Transverse colon (tissue), 4 donors: ENCODE data around the gene ENAH. TPM values are rescaled to one million over a fixed set of nuclear protein-coding genes. Genes with fewer than 3 reads are reported as not detected.
"Not testable (repeated sequence)": the region's sequence is repeated elsewhere in the genome, so short reads cannot be mapped to it uniquely, and the experiment has no call there.

Experiments used
- DNase-seq: peaks from one replicate; pipeline ENCODE4 v3.0.0-alpha.2; 2019
- H3K27ac ChIP-seq, 4 donors: fragments of 200-600 bp; sonication (generic); 2 replicates each; pipeline ENCODE4 v1.5.1; 2016 to 2018; ENCODE audit warnings: inconsistent platforms in 4 of 4
- H3K27me3 ChIP-seq: fragments of 200-600 bp; sonication (generic); 2 replicates; pipeline ENCODE4 v1.5.1; 2017; ENCODE audit warnings: inconsistent platforms
- H3K36me3 ChIP-seq, 4 donors: fragments of 200-600 bp; sonication (generic); 2 replicates each; pipeline ENCODE4 v1.5.1; 2017 to 2019; ENCODE audit warnings: inconsistent platforms in 4 of 4
- H3K4me1 ChIP-seq, 4 donors: fragments of 200-600 bp; sonication (generic); 2 replicates each; pipeline ENCODE4 v1.5.1; 2017 to 2020; ENCODE audit warnings: inconsistent platforms in 4 of 4
- H3K4me3 ChIP-seq, 4 donors: fragments of 200-600 bp; sonication (generic); 1 replicate in 1 of 4; 2 replicates in 3 of 4; pipeline versions ENCODE4 v1.5.1 to v1.6.1; 2017 to 2019; ENCODE audit warnings: inconsistent platforms in 4 of 4
- H3K9me3 ChIP-seq, 2 donors: fragments of 200-600 bp; sonication (generic); 2 replicates each; pipeline ENCODE4 v1.5.1; 2017 to 2019; ENCODE audit warnings: inconsistent platforms in 2 of 2
- EP300 ChIP-seq: sonication (generic); formaldehyde crosslinking; IDR thresholded peaks from one replicate; pipeline ENCODE4 v1.6.1; 2017; ENCODE audit warnings: antibody characterized with exemption, low read depth
- POLR2A ChIP-seq: fragments of 450-650 bp; IDR thresholded peaks from one replicate; pipeline ENCODE4 v1.6.1; 2016; ENCODE audit warnings: antibody characterized with exemption, mild to moderate bottlenecking, moderate library complexity
- POLR2AphosphoS5 ChIP-seq, 3 donors: sonication (generic); formaldehyde crosslinking; IDR thresholded peaks; one replicate each; pipeline ENCODE4 v1.6.1; 2016; ENCODE audit warnings: antibody characterized with exemption in 3 of 3
- WGBS, 2 donors: methylation state at CpG; one replicate each; pipeline ENCODE4 v1.1.5; 2018; ENCODE audit warnings: low coverage in 1 of 2; 5-methylcytosine and 5-hydroxymethylcytosine counted together
- in situ Hi-C, 4 donors: fragments of 200-750 bp; cut with MboI; loops; one replicate each; pipeline versions ENCODE4 v1.15.0 to v1.15.1; 2017; ENCODE audit warnings: low sequenced_read_pairs in 3 of 4, low pct_ligation_motif_present in 1 of 4, low pct_unique_long_range_greater_than_20kb in 1 of 4
- intact Hi-C: fragments of 100-400 bp; cut with DNase I; formaldehyde crosslinking; loops from one replicate; pipeline ENCODE4 v1.15.1; 2023; ENCODE audit warnings: low total_unique reads
- total RNA-seq, 4 donors: library from RNA; depleted of rRNA; stranded (reverse); fragments of >200 nt; gene quantifications; one replicate each; pipeline ENCODE4 v1.1.0, GENCODE V29; 2016
- TF ChIP-seq, protein P1 (sequence below), 5 experiments: fragments of 200-600 bp in 3 of 5; fragments of 450-650 bp in 2 of 5; sonication (generic) in 3 of 5; IDR thresholded peaks; 1 replicate in 2 of 5; 2 replicates in 3 of 5; pipeline ENCODE4 v1.5.1; 2016 to 2017; ENCODE audit warnings: antibody characterized with exemption in 5 of 5, inconsistent platforms in 3 of 5, mild to moderate bottlenecking in 2 of 5, moderate library complexity in 1 of 5

ENAH gene
- total RNA-seq, 4 donors from 2014 or later: 14.7 to 140 (median 33.9) TPM

DNA sequence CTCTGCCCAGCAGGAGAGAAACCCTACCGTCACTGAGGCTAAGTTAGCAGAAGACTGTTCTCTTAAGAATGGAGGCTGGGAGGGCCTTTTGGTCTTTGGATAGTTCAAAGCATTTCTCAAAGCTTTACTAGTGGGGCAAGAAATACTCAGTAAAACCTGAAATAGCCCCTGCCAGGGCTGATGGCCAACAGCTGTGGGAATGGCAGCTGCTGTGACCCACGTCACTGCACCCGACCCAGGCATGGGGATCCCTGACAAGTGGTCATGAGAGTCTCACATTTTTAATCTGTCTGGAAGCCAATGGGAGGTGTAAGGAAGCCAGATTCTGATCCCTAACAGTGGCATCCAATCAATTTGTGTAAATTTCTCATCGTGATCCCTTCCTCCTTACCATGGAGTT lies 44.5 kb upstream of the ENAH start:
- H3K4me1 ChIP-seq: peaks cover 0 to 29% (median 6%) of the 10 kb centered on the region in 4 donors
- in situ Hi-C loops (no loop called here), intact Hi-C loops (no loop called here)
- DNase-seq: no peak
- WGBS, 2 donors: 57 to 64% methylated on average over 4 of the region's 4 CpGs
- no peaks in the 10 kb centered on the region for H3K36me3 ChIP-seq
- no peaks in the 10 kb centered on the region for H3K9me3 ChIP-seq
- peak overlapping the region in 3 of 4 donors; percentile 10 to 23 (median 10) for H3K27ac ChIP-seq
- H3K4me3 ChIP-seq: no peak overlapping the region
- TF ChIP-seq POLR2AphosphoS5 (IDR thresholded peaks at IDR 0.05): no peak
- no peak for TF ChIP-seq POLR2A
- TF ChIP-seq, protein P1, sequence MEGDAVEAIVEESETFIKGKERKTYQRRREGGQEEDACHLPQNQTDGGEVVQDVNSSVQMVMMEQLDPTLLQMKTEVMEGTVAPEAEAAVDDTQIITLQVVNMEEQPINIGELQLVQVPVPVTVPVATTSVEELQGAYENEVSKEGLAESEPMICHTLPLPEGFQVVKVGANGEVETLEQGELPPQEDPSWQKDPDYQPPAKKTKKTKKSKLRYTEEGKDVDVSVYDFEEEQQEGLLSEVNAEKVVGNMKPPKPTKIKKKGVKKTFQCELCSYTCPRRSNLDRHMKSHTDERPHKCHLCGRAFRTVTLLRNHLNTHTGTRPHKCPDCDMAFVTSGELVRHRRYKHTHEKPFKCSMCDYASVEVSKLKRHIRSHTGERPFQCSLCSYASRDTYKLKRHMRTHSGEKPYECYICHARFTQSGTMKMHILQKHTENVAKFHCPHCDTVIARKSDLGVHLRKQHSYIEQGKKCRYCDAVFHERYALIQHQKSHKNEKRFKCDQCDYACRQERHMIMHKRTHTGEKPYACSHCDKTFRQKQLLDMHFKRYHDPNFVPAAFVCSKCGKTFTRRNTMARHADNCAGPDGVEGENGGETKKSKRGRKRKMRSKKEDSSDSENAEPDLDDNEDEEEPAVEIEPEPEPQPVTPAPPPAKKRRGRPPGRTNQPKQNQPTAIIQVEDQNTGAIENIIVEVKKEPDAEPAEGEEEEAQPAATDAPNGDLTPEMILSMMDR (IDR thresholded peaks at IDR 0.05): no peak
- no peaks in the 10 kb centered on the region for H3K27me3 ChIP-seq

DNA sequence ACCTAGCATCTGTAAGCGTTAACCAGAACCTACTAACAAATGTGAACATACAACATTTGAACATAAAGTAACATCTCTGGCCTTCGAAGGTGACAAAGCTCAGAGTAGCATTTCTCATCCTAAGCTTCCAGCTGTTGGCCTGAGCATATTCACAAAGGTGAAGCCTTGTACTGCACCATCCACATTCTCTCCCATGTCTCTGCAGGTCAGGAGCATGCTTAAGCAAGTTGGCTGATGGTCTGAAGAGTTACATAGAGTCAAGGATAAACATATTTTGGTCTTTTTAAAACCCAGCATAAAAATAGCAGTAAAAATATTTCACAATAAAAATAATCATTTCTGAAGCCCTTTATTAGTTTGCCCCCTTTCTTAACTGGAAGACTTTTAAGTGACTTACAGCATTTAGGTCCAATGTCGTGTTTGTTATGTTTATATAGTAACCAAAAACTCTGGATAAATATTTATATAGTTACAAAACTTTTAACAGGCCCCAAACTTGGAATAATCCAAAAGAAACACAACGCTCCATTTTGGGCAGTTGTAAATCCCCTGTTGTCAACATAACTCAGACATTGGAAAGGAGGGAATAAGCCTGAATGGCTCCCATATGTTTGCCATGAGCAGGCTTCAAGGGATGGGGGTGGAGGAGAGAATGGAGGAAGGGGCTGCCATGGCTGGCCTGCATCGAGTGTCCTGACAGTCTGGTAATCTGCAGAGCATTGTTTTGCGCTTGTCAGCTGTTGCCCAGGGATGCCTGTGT lies 42.8 kb upstream of the ENAH start:
- Histone ChIP-seq H3K4me1 (peaks cover 0 to 41% (median 10%) of the 10 kb centered on the region in 4 donors), H3K36me3 (no peaks in the 10 kb centered on the region), H3K27ac (peak overlapping the region; percentile 18 to 41 (median 28)), H3K27me3 (no peaks in the 10 kb centered on the region), H3K9me3 (no peaks in the 10 kb centered on the region), H3K4me3 (no peak overlapping the region)
- intact Hi-C loops: no loop called here
- TF ChIP-seq POLR2A (no peak), EP300 (no peak), POLR2AphosphoS5 (IDR thresholded peaks at IDR 0.05) (no peak)
- TF ChIP-seq, protein P1 (IDR thresholded peaks at IDR 0.05): no peak
- in situ Hi-C loops: no loop called here
- WGBS, 2 donors: 57 to 65% methylated on average over 3 to 6 of the region's 6 CpGs
- DNase-seq: no peak

DNA sequence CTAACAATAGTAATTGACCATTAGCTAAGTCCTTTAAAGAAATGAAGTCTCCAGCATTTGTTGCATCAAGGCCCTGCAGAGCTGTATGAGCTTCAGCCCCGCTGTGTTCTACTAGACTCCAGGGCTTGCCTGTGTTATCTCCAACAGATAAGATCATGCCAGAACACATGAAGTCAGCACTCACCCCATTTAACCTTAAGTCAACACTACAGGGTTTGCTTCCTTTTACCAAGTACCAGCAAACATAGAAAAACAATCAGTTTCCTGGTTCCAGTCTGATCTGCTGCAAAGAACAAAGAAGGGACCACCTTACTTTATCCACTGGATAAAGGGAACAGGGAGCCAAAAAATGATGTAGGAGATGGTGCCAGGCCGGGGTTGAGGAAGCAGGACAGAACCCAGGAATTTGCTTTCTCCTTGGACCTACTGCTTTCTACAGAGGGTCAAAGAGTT lies 41.3 kb upstream of the ENAH start:
- Histone ChIP-seq H3K36me3 (no peaks in the 10 kb centered on the region), H3K27ac (peak overlapping the region; percentile 15 to 57 (median 36)), H3K9me3 (no peaks in the 10 kb centered on the region), H3K4me3 (no peak overlapping the region), H3K27me3 (no peaks in the 10 kb centered on the region), H3K4me1 (peaks cover 0 to 37% (median 8%) of the 10 kb centered on the region in 4 donors)
- WGBS, 2 donors: 54 to 55% methylated on average over 2 of the region's 2 CpGs
- TF ChIP-seq POLR2AphosphoS5 (IDR thresholded peaks at IDR 0.05) (peak in 1 of 3 donors; percentile 12), EP300 (no peak)
- intact Hi-C loops (no loop called here), in situ Hi-C loops (no loop called here)
- DNase-seq: no peak

DNA sequence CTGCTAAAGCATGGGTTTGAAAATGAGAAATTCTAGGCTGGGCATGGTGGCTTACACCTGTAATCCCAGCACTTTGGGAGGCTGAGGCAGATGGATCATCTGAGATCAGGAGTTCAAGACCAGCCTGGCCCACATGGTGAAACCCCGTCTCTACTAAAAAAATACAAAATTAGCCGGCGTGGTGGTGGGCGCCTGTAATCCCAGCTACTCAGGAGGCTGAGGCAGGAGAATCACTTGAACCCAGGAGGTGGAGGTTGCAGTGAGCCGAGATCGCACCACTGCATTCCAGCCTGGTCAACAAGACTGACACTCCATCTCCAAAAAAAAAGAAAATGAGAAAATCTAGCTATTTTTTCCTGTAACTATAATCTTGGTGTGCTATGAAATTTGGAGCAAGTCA lies 40.8 kb upstream of the ENAH start:
- 71 to 91% methylated on average over 3 to 6 of the region's 6 CpGs for WGBS, 2 donors
- in situ Hi-C loops: not testable (repeated sequence)
- H3K4me1 ChIP-seq: peaks cover 0 to 36% (median 8%) of the 10 kb centered on the region in 4 donors

DNA sequence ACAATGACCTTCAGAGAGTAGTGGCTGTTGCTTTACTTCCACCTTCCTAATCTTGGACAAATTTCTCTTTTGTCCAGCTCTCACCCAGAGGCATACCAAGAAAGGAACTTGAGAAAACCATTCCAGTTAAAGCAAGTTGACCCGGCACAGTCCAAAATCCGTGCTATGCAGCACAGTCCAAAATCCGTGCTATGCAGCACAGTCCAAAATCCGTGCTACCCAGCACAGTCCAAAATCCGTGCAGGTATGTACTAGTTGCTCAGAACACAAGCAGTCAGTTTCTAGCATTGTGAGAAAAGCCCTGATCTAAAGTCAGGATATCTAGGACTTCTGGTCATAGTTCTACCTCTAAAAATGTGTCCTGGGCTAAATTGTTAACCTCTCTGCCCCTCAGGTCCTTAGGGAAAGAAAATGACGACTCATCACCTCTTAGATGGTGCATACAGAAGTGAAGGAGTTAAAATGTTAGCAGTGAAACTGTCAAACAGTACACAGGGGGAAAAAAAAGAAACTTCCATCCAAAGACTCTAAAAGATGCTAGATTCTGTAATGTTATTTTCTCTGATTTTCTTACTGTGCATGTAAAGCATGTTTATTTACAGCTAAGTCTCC lies 40.3 kb upstream of the ENAH start:
- Histone ChIP-seq H3K27me3 (no peaks in the 10 kb centered on the region), H3K9me3 (no peaks in the 10 kb centered on the region), H3K4me3 (no peak overlapping the region), H3K4me1 (peaks cover 0 to 36% (median 8%) of the 10 kb centered on the region in 4 donors), H3K27ac (no peak overlapping the region), H3K36me3 (no peaks in the 10 kb centered on the region)
- intact Hi-C loops (no loop called here), in situ Hi-C loops (no loop called here)
- 79 to 100% methylated on average over 1 to 6 of the region's 6 CpGs for WGBS, 2 donors
- TF ChIP-seq, protein P1 (IDR thresholded peaks at IDR 0.05): no peak
- TF ChIP-seq POLR2AphosphoS5 (IDR thresholded peaks at IDR 0.05) (no peak), POLR2A (no peak), EP300 (no peak)
- DNase-seq: no peak

More for the DNA sequence above, 40.8 kb upstream of the ENAH start:
- DNase-seq, H3K4me3 ChIP-seq, H3K9me3 ChIP-seq, H3K27me3 ChIP-seq, intact Hi-C loops, H3K36me3 ChIP-seq: not testable (repeated sequence)
- H3K27ac ChIP-seq: peak overlapping the region in 1 of 4 donors; percentile 15
